ENCODE measurements around the gene ZNF460. TPM values are rescaled to one million over a fixed set of nuclear protein-coding genes. Genes with fewer than 3 reads are reported as not detected.
"Not testable (repeated sequence)": the region's sequence is repeated elsewhere in the genome, so short reads cannot be mapped to it uniquely, and the experiment has no call there.

The ZNF460 gene
- total RNA-seq, 1 donor from 2014 or later = 85.1 TPM

- Mint-ChIP-seq H3K9me3 (ENCODE audit: unreplicated experiment) (no peaks in the 10 kb centered on the region), H3K4me3 (ENCODE audit: unreplicated experiment) (no peak overlapping the region), H3K27ac (ENCODE audit: unreplicated experiment) (no peak overlapping the region), H3K36me3 (ENCODE audit: unreplicated experiment) (peaks cover 61% of the 10 kb centered on the region), H3K27me3 (ENCODE audit: unreplicated experiment) (no peaks in the 10 kb centered on the region), H3K4me1 (ENCODE audit: unreplicated experiment) (no peaks in the 10 kb centered on the region)
- peak; percentile 63 for DNase-seq (ENCODE audit: extremely low spot score, unreplicated experiment)
- TF ChIP-seq CTCF (IDR thresholded peaks at IDR 0.05) = no peak
Measured at GRCh38 chr19:57248646-57249045, 31.6 kb upstream of the ZNF460 start.

GRCh38 chr19:57249329-57249728 is 31.0 kb upstream of the ZNF460 start:
- no peaks in the 10 kb centered on the region for H3K4me1 Mint-ChIP-seq (ENCODE audit: unreplicated experiment)
- H3K9me3 Mint-ChIP-seq (ENCODE audit: unreplicated experiment) = no peaks in the 10 kb centered on the region
- H3K4me3 Mint-ChIP-seq (ENCODE audit: unreplicated experiment) = no peak overlapping the region
- no peaks in the 10 kb centered on the region for H3K27me3 Mint-ChIP-seq (ENCODE audit: unreplicated experiment)
- TF ChIP-seq CTCF (IDR thresholded peaks at IDR 0.05) = no peak
- DNase-seq (ENCODE audit: extremely low spot score, unreplicated experiment) = no peak
- H3K36me3 Mint-ChIP-seq (ENCODE audit: unreplicated experiment) = peaks cover 65% of the 10 kb centered on the region
- no peak overlapping the region for H3K27ac Mint-ChIP-seq (ENCODE audit: unreplicated experiment)

GRCh38 chr19:57253767-57254166 is 26.5 kb upstream of the ZNF460 start:
- H3K9me3 Mint-ChIP-seq (ENCODE audit: unreplicated experiment); H3K4me3 Mint-ChIP-seq (ENCODE audit: unreplicated experiment); H3K27ac Mint-ChIP-seq (ENCODE audit: unreplicated experiment); H3K27me3 Mint-ChIP-seq (ENCODE audit: unreplicated experiment); H3K4me1 Mint-ChIP-seq (ENCODE audit: unreplicated experiment): not testable (repeated sequence)
- peaks cover 64% of the 10 kb centered on the region for H3K36me3 Mint-ChIP-seq (ENCODE audit: unreplicated experiment)
- peak; percentile 38 for DNase-seq (ENCODE audit: extremely low spot score, unreplicated experiment)

GRCh38 chr19:57262044-57262443 is 18.2 kb upstream of the ZNF460 start:
- TF ChIP-seq CTCF (IDR thresholded peaks at IDR 0.05) = no peak
- no peak overlapping the region for H3K4me3 Mint-ChIP-seq (ENCODE audit: unreplicated experiment)
- no peak overlapping the region for H3K27ac Mint-ChIP-seq (ENCODE audit: unreplicated experiment)

GRCh38 chr19:57263244-57263741 is 17.0 kb upstream of the ZNF460 start:
- Mint-ChIP-seq H3K9me3 (ENCODE audit: unreplicated experiment) (peaks cover 8% of the 10 kb centered on the region), H3K36me3 (ENCODE audit: unreplicated experiment) (peaks cover 37% of the 10 kb centered on the region), H3K4me3 (ENCODE audit: unreplicated experiment) (no peak overlapping the region), H3K27me3 (ENCODE audit: unreplicated experiment) (no peaks in the 10 kb centered on the region), H3K27ac (ENCODE audit: unreplicated experiment) (no peak overlapping the region), H3K4me1 (ENCODE audit: unreplicated experiment) (no peaks in the 10 kb centered on the region)
- peak; percentile 40 for DNase-seq (ENCODE audit: extremely low spot score, unreplicated experiment)
- no peak for TF ChIP-seq CTCF (IDR thresholded peaks at IDR 0.05)

More at GRCh38 chr19:57262044-57262443, 18.2 kb upstream of the ZNF460 start:
- Mint-ChIP-seq H3K27me3 (ENCODE audit: unreplicated experiment) (no peaks in the 10 kb centered on the region), H3K4me1 (ENCODE audit: unreplicated experiment) (no peaks in the 10 kb centered on the region), H3K36me3 (ENCODE audit: unreplicated experiment) (peaks cover 42% of the 10 kb centered on the region), H3K9me3 (ENCODE audit: unreplicated experiment) (peaks cover 8% of the 10 kb centered on the region)
- DNase-seq (ENCODE audit: extremely low spot score, unreplicated experiment) = no peak

GRCh38 chr19:57267291-57267690 is 13.0 kb upstream of the ZNF460 start:
- Mint-ChIP-seq H3K27me3 (ENCODE audit: unreplicated experiment) (no peaks in the 10 kb centered on the region), H3K4me3 (ENCODE audit: unreplicated experiment) (no peak overlapping the region), H3K27ac (ENCODE audit: unreplicated experiment) (no peak overlapping the region), H3K9me3 (ENCODE audit: unreplicated experiment) (no peaks in the 10 kb centered on the region), H3K4me1 (ENCODE audit: unreplicated experiment) (no peaks in the 10 kb centered on the region), H3K36me3 (ENCODE audit: unreplicated experiment) (peaks cover 18% of the 10 kb centered on the region)
- DNase-seq (ENCODE audit: extremely low spot score, unreplicated experiment) = peak; percentile 42
- no peak for TF ChIP-seq CTCF (IDR thresholded peaks at IDR 0.05)
